Measurements from ENCODE around the gene SOS2.

The SOS2 gene

DNA sequence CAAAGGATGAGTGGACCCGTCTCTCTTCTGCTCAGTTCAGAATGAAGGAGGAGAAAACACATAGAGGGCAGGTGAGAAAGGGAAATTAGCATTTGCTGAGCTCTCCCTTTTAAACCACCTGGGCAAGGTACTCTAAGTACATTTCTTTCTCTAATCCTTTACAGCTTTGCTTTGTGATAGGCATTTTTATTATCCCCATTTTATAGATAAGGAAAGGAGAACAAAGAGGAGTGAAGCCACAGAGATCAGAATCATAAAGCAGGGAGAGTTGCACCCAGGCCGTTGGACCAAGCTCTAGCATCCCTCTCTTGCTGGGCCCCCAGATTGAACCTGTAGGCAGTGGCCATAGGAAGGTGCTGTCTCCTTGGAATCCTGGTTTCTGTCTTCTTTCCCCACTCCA, 162.1 kb downstream of the SOS2 start:
- Histone ChIP-seq H3K4me1 (ENCODE audit: control insufficient read depth, low read length) (0 out of 2 replicates have a peak, but pooled peaks cover 3% of the 10 kb centered on the region), H3K4me2 (ENCODE audit: low read length) (no peak overlapping the region), H3K9me2 (replicated peaks; ENCODE audit: control insufficient read depth, low read length) (no peaks in the 10 kb centered on the region), H3K36me3 (ENCODE audit: control insufficient read depth, low read length) (no peaks in the 10 kb centered on the region), H3K9me3 (ENCODE audit: control insufficient read depth, insufficient read depth, low read length) (no peaks in the 10 kb centered on the region), H3K4me3 (ENCODE audit: low read length) (no peak overlapping the region), H3F3A (ENCODE audit: control insufficient read depth, insufficient read depth) (no peaks in the 10 kb centered on the region), H3K27ac (ENCODE audit: low read depth, low read length) (no peak overlapping the region), H3K79me2 (ENCODE audit: control insufficient read depth, low read length) (no peaks in the 10 kb centered on the region), H4K20me1 (ENCODE audit: control insufficient read depth, insufficient read depth, low read depth, low read length) (no peaks in the 10 kb centered on the region), H3K27me3 (ENCODE audit: control insufficient read depth, low read length) (no peaks in the 10 kb centered on the region)
- TF ChIP-seq EZH2phosphoT487 (IDR thresholded peaks at IDR 0.05; ENCODE audit: borderline replicate concordance, low read length): no peak
- TF ChIP-seq, protein P1, sequence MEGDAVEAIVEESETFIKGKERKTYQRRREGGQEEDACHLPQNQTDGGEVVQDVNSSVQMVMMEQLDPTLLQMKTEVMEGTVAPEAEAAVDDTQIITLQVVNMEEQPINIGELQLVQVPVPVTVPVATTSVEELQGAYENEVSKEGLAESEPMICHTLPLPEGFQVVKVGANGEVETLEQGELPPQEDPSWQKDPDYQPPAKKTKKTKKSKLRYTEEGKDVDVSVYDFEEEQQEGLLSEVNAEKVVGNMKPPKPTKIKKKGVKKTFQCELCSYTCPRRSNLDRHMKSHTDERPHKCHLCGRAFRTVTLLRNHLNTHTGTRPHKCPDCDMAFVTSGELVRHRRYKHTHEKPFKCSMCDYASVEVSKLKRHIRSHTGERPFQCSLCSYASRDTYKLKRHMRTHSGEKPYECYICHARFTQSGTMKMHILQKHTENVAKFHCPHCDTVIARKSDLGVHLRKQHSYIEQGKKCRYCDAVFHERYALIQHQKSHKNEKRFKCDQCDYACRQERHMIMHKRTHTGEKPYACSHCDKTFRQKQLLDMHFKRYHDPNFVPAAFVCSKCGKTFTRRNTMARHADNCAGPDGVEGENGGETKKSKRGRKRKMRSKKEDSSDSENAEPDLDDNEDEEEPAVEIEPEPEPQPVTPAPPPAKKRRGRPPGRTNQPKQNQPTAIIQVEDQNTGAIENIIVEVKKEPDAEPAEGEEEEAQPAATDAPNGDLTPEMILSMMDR (IDR thresholded peaks at IDR 0.05; ENCODE audit: low read depth, low read length, poor library complexity, severe bottlenecking): no peak

DNA sequence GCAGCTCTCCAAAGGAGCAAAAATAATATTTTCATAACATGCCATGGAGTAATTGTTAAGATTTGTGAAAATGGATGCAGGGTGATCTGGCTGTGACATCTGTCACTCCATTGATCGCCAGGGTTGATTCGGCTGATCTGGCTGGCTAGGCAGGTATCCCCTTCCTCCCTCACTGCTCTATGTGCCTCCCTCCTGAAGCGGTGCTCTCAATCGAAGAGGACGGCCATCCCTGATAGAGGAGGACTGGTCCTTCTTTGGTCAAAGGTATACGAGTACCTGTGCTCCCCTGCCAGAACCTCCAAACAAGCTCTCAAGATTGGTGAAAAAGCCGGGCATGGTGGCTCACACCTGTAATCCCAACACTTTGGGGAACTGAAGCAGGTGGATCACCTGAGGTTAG, 162.9 kb downstream of the SOS2 start:
- Histone ChIP-seq H3K4me1 (ENCODE audit: control insufficient read depth, low read length) (0 out of 2 replicates have a peak, but pooled peaks cover 3% of the 10 kb centered on the region), H3K36me3 (ENCODE audit: control insufficient read depth, low read length) (no peaks in the 10 kb centered on the region), H4K20me1 (ENCODE audit: control insufficient read depth, insufficient read depth, low read depth, low read length) (no peaks in the 10 kb centered on the region), H3K4me2 (ENCODE audit: low read length) (no peak overlapping the region), H3F3A (ENCODE audit: control insufficient read depth, insufficient read depth) (no peaks in the 10 kb centered on the region), H3K4me3 (ENCODE audit: low read length) (no peak overlapping the region), H3K9me2 (replicated peaks; ENCODE audit: control insufficient read depth, low read length) (no peaks in the 10 kb centered on the region), H3K27ac (ENCODE audit: low read depth, low read length) (no peak overlapping the region), H3K9me3 (ENCODE audit: control insufficient read depth, insufficient read depth, low read length) (no peaks in the 10 kb centered on the region), H3K79me2 (ENCODE audit: control insufficient read depth, low read length) (no peaks in the 10 kb centered on the region), H3K27me3 (ENCODE audit: control insufficient read depth, low read length) (no peaks in the 10 kb centered on the region)
- no peak for TF ChIP-seq EZH2phosphoT487 (IDR thresholded peaks at IDR 0.05; ENCODE audit: borderline replicate concordance, low read length)
- TF ChIP-seq, protein P1 (IDR thresholded peaks at IDR 0.05; ENCODE audit: low read depth, low read length, poor library complexity, severe bottlenecking): no peak

DNA sequence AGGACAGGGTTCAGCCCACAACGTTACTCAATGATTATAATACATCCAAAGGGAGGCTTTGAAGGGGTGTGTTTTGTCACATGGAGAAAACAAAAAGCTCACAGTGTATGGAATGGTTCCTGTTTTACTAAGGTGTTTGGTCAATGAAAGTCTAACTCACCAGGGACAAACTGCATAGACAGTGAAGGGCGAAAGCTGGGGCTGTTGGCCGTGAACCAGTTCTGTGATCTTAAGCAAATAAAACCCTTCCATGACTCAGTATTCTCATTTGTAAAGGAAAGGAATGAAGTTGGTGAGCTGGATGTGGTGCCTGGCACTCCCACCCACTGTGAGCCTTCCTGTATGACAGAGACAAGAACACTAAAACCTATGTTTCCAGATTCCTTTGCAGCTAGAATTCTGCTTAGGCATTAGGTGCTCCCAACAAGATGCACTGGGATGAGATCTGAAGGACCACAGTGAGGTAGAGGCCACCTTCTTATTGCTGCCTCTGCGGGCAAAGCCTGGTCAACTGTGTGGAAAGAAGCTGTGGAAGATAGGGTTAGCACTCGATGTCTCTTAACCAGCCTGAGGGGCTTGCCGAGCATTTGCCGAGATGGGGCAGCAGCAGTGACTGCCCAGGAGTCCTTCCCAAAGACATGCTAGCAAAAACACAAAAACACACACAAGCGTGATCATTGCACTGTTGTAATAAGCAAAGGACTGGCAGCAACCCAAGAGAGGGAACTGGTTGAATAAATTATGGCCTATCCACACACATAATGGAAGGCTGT, 163.5 kb downstream of the SOS2 start:
- TF ChIP-seq, protein P1 (IDR thresholded peaks at IDR 0.05; ENCODE audit: low read depth, low read length, poor library complexity, severe bottlenecking): no peak
- no peak for TF ChIP-seq EZH2phosphoT487 (IDR thresholded peaks at IDR 0.05; ENCODE audit: borderline replicate concordance, low read length)
- Histone ChIP-seq H3K4me2 (ENCODE audit: low read length) (no peak overlapping the region), H3F3A (ENCODE audit: control insufficient read depth, insufficient read depth) (0 out of 2 replicates have a peak, but pooled peaks cover 3% of the 10 kb centered on the region), H3K4me1 (ENCODE audit: control insufficient read depth, low read length) (peaks cover 4% of the 10 kb centered on the region), H3K9me2 (replicated peaks; ENCODE audit: control insufficient read depth, low read length) (no peaks in the 10 kb centered on the region), H3K27ac (ENCODE audit: low read depth, low read length) (no peak overlapping the region), H3K27me3 (ENCODE audit: control insufficient read depth, low read length) (no peaks in the 10 kb centered on the region), H3K36me3 (ENCODE audit: control insufficient read depth, low read length) (no peaks in the 10 kb centered on the region), H3K9me3 (ENCODE audit: control insufficient read depth, insufficient read depth, low read length) (no peaks in the 10 kb centered on the region), H3K4me3 (ENCODE audit: low read length) (no peak overlapping the region), H3K79me2 (ENCODE audit: control insufficient read depth, low read length) (no peaks in the 10 kb centered on the region), H4K20me1 (ENCODE audit: control insufficient read depth, insufficient read depth, low read depth, low read length) (no peaks in the 10 kb centered on the region)
